HCT116 (cell line): ENCODE measurements around the gene TJP1. TPM values are rescaled to one million over a fixed set of nuclear protein-coding genes. Genes with fewer than 3 reads are reported as not detected.

Experiments used
- ATAC-seq: fragments of 200-7000 bp; cut with Tn5 transposase; 2 replicates; pipeline ENCODE4 v1.9.1; 2020; ENCODE audit warnings: mild to moderate bottlenecking, moderate library complexity
- BruUV-seq: library from RNA; stranded (reverse); fragments of 400-500 nt; replicated peaks from 2 replicates; lab custom pipeline; 2021; lab: Mats Ljungman, UMichigan
- CTCF ChIA-PET: fragments of 300-600 bp; sonication (Branson Sonifier 250); formaldehyde crosslinking; loops from one replicate; lab custom pipeline; 2021; ENCODE audit warnings: antibody characterized with exemption; lab: Charles Lee
- POLR2A ChIA-PET: fragments of 300-600, 350-600 bp; sonication (Branson Sonifier 250); formaldehyde crosslinking; loops from one replicate; lab custom pipeline; 2021; ENCODE audit warnings: antibody characterized with exemption; lab: Charles Lee
- RAD21 ChIA-PET, 2 experiments: fragments of 300-600 bp; sonication (Branson Sonifier 250); formaldehyde crosslinking; loops; one replicate each; lab custom pipeline; 2023; ENCODE audit warnings: low total read pairs in 2 of 2; ENCODE audit not compliant: uncharacterized antibody in 2 of 2, unreplicated experiment in 2 of 2, low non-redundant PET in 1 of 2; lab: Charles Lee
- DNase-seq: peaks from one replicate; pipeline ENCODE4 v3.0.0-alpha.2; 2010; ENCODE audit warnings: low read depth, low spot score
- H2AFZ ChIP-seq: fragments of 200-600 bp; shearing (Covaris generic), sonication (generic); 2 replicates; pipeline ENCODE4 v1.6.1; 2017; ENCODE audit warnings: low read depth, mixed run types, mixed read lengths, antibody characterized with exemption, low read length; ENCODE audit not compliant: poor library complexity, severe bottlenecking
- H3K27ac ChIP-seq: 2 replicates; pipeline ENCODE4 v1.5.1; 2012; ENCODE audit warnings: low read depth, low read length
- H3K27me3 ChIP-seq: fragments of 200-600 bp; sonication (generic); 2 replicates; pipeline ENCODE4 v1.6.1; 2016; ENCODE audit warnings: mixed run types, low read length, mixed read lengths; ENCODE audit not compliant: insufficient read depth
- H3K36me3 ChIP-seq, 2 experiments: fragments of 200-500 bp in 1 of 2; fragments of 200-600 bp in 1 of 2; sonication (Bioruptor generic) in 1 of 2; sonication (generic) in 1 of 2; 2 replicates each; pipeline versions ENCODE4 v1.5.1 to v1.6.1; 2014 to 2016; ENCODE audit warnings: low read length in 2 of 2, inconsistent platforms in 1 of 2, mixed read lengths in 1 of 2, mixed run types in 1 of 2; ENCODE audit not compliant: insufficient read depth in 2 of 2, control insufficient read depth in 1 of 2
- H3K4me1 ChIP-seq, 2 experiments: fragments of 200-600 bp in 1 of 2; sonication (generic) in 1 of 2; 2 replicates each; pipeline versions ENCODE4 v1.5.1 to v1.6.1; 2012 to 2017; ENCODE audit warnings: low read length in 2 of 2, inconsistent platforms in 1 of 2, mild to moderate bottlenecking in 1 of 2, mixed read lengths in 1 of 2, mixed run types in 1 of 2, moderate library complexity in 1 of 2; ENCODE audit not compliant: insufficient read depth in 2 of 2, control insufficient read depth in 1 of 2
- H3K4me2 ChIP-seq: fragments of 200-600 bp; sonication (generic); 2 replicates; pipeline ENCODE4 v1.6.1; 2017; ENCODE audit warnings: mixed run types, low read length, mixed read lengths
- H3K4me3 ChIP-seq, 2 experiments: fragments of 200-600 bp in 1 of 2; sonication (generic) in 1 of 2; replicated peaks in 1 of 2; 2 replicates each; pipeline ENCODE4 v1.5.1; 2011 to 2016; ENCODE audit warnings: low read length in 2 of 2, control low read depth in 1 of 2, low read depth in 1 of 2, mild to moderate bottlenecking in 1 of 2, mixed read lengths in 1 of 2, mixed run types in 1 of 2
- H3K79me2 ChIP-seq: fragments of 200-600 bp; sonication (generic); 2 replicates; pipeline ENCODE4 v1.6.1; 2017; ENCODE audit warnings: mild to moderate bottlenecking, mixed run types, low read length, moderate library complexity, mixed read lengths; ENCODE audit not compliant: insufficient read depth
- H3K9ac ChIP-seq: fragments of 200-600 bp; sonication (generic); 2 replicates; pipeline ENCODE4 v1.6.1; 2016; ENCODE audit warnings: low read length, mixed read lengths
- H3K9me2 ChIP-seq: fragments of 200-600 bp; sonication (generic), shearing (Covaris generic); 2 replicates; pipeline ENCODE4 v1.6.1; 2017; ENCODE audit warnings: mixed run types, mild to moderate bottlenecking, moderate library complexity; ENCODE audit not compliant: insufficient read depth
- H3K9me3 ChIP-seq, 2 experiments: fragments of 200-500 bp in 1 of 2; fragments of 200-600 bp in 1 of 2; sonication (Bioruptor generic) in 1 of 2; sonication (generic) in 1 of 2; 2 replicates each; pipeline ENCODE4 v1.6.1; 2014 to 2017; ENCODE audit warnings: low read length in 2 of 2, mixed read lengths in 2 of 2, inconsistent platforms in 1 of 2, low read depth in 1 of 2, mild to moderate bottlenecking in 1 of 2, mixed run types in 1 of 2, moderate library complexity in 1 of 2; ENCODE audit not compliant: control insufficient read depth in 1 of 2, insufficient read depth in 1 of 2
- H4K20me1 ChIP-seq: fragments of 200-600 bp; sonication (generic), shearing (Covaris generic); 2 replicates; pipeline ENCODE4 v1.6.1; 2017; ENCODE audit warnings: mixed run types, mild to moderate bottlenecking, moderate library complexity; ENCODE audit not compliant: insufficient read depth
- CBX3 ChIP-seq: IDR thresholded peaks from 2 replicates; pipeline ENCODE4 v1.6.1; 2012; ENCODE audit warnings: low read depth
- CEBPB ChIP-seq: IDR thresholded peaks from 2 replicates; pipeline ENCODE4 v1.6.1; 2012; ENCODE audit warnings: low read depth
- ELF1 ChIP-seq: IDR thresholded peaks from 2 replicates; pipeline ENCODE4 v1.6.1; 2012; ENCODE audit warnings: low read depth, borderline replicate concordance
- EZH2phosphoT487 ChIP-seq: fragments of 200-600 bp; IDR thresholded peaks from 2 replicates; pipeline ENCODE4 v1.6.1; 2018; ENCODE audit warnings: antibody characterized with exemption, borderline replicate concordance
- FOSL1 ChIP-seq: IDR thresholded peaks from 2 replicates; pipeline ENCODE4 v1.6.1; 2012; ENCODE audit warnings: low read depth
- JUND ChIP-seq: IDR thresholded peaks from 2 replicates; pipeline ENCODE4 v1.6.1; 2012
- POLR2A ChIP-seq: IDR thresholded peaks from 2 replicates; pipeline ENCODE4 v1.7.0; 2011; ENCODE audit warnings: borderline replicate concordance; ENCODE audit not compliant: insufficient read depth, insufficient read length; ENCODE audit errors: extremely low read depth
- POLR2AphosphoS5 ChIP-seq: IDR thresholded peaks from 2 replicates; pipeline ENCODE4 v1.6.1; 2011; ENCODE audit warnings: mild to moderate bottlenecking, low read depth, low read length, moderate library complexity
- SP1 ChIP-seq: IDR thresholded peaks from 2 replicates; pipeline ENCODE4 v1.6.1; 2012; ENCODE audit warnings: low read depth
- ZFX ChIP-seq: fragments of 450-650 bp; IDR thresholded peaks from 2 replicates; pipeline ENCODE4 v1.6.1; 2017
- intact Hi-C: fragments of 100-400 bp; cut with micrococcal nuclease; formaldehyde crosslinking; loops from 2 replicates; pipeline ENCODE4 v1.10.0; 2022
- total RNA-seq: library from RNA; stranded (reverse); gene quantifications from one replicate; pipeline ENCODE4 v1.2.1, GENCODE V29; 2021; ENCODE audit not compliant: unreplicated experiment
- TF ChIP-seq, protein P1 (sequence below), 3 experiments: fragments of 200-600 bp in 1 of 3; sonication (generic) in 1 of 3; IDR thresholded peaks in 2 of 3; conservative IDR thresholded peaks in 1 of 3; 2 replicates each; pipeline ENCODE4 v1.5.1; 2012 to 2017; ENCODE audit warnings: low read depth in 2 of 3, low read length in 2 of 3, antibody characterized with exemption in 1 of 3, borderline replicate concordance in 1 of 3, control low read depth in 1 of 3, mild to moderate bottlenecking in 1 of 3, mixed read lengths in 1 of 3, mixed run types in 1 of 3, moderate library complexity in 1 of 3; ENCODE audit not compliant: insufficient read depth in 1 of 3
- TF ChIP-seq, protein P2 (sequence below): IDR thresholded peaks from 2 replicates; pipeline ENCODE4 v1.6.1; 2011; ENCODE audit warnings: mild to moderate bottlenecking, low read length, moderate library complexity; ENCODE audit not compliant: insufficient replicate concordance; ENCODE audit errors: extremely low read depth

Gene TJP1
- total RNA-seq, 1 experiment from 2014 or later, result 83.6 TPM

DNA sequence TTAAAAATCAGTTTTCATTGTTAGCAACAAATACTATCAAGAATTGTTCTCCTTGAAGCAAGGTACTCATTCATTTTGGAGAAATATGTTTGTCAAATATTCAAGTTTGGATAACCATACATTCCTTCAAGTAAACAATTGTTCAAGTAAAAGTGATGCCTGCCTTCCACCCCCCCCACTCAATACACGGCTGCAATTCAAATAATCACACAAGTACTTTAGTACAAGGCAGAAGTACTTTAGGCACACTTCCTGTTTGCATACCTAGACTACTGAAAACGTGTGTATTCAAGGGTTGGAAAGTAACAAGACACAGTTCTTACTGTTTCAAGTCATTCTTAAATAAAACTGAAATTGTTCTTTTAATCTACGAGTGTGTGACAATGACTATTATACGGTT, 45.4 kb downstream of the TJP1 start (continued):
- TF ChIP-seq SP1, result no peak

DNA sequence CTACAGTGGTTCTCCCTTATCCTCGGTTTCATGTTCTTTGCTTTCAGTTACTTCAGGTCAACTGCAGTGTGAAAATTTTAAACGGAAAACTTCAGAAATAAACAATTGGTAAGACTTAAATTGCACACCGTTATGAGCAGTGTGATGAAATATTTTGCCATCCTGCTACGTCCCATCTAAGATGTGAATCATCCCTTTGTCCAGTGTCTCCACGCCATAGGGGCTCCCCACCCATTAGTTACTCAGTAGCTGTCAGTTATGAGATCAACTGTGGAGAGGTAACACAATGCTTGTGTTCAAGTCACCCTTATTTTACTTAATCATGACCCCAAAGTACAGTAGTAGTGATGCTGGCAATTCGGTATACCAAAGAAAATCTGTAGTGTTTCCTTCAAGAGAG, 47.4 kb downstream of the TJP1 start:
- H3K79me2 ChIP-seq, result peaks cover 77% of the 10 kb centered on the region
- ChIA-PET RAD21 (no interaction called here), CTCF (no interaction called here), POLR2A (no interaction called here)
- H3K36me3 ChIP-seq, result peaks cover under 1 to 5% of the 10 kb centered on the region in 2 experiments; a peak in 3 of 4 replicates
- H3K27ac ChIP-seq, result no peak overlapping the region
- no peak overlapping the region for H3K4me3 ChIP-seq
- no peaks in the 10 kb centered on the region for H3K27me3 ChIP-seq
- H3K4me1 ChIP-seq, result peaks cover 3 to 26% of the 10 kb centered on the region in 2 experiments; a peak in 3 of 4 replicates
- peak; percentile 54 for DNase-seq
- H2AFZ ChIP-seq, result no peak overlapping the region
- no peaks in the 10 kb centered on the region for H3K9me3 ChIP-seq
- no TSS peak for BruUV-seq
- peaks cover 8% of the 10 kb centered on the region; the same call in 1 of the 2 replicates for H4K20me1 ChIP-seq
- peak overlapping the region; percentile 4 for H3K4me2 ChIP-seq
- H3K9me2 ChIP-seq, result no peaks in the 10 kb centered on the region
- intact Hi-C loops, result loop anchor here (1.0 kb wide), 1 partner anchor 46 kb away; no protein-coding TSS in a partner anchor
- ATAC-seq, result peak; percentile 79
- TF ChIP-seq CBX3 (no peak), POLR2A (no peak), SP1 (peak; percentile 38; the same call in 1 of the 2 replicates), ELF1 (no peak), CEBPB (peak; percentile 67), ZFX (no peak), POLR2AphosphoS5 (0 out of 2 replicates have a peak, but pooled peaks have one; percentile 18), FOSL1 (no peak), JUND (peak; percentile 30; the same call in 1 of the 2 replicates), EZH2phosphoT487 (no peak)
- TF ChIP-seq, protein P1, sequence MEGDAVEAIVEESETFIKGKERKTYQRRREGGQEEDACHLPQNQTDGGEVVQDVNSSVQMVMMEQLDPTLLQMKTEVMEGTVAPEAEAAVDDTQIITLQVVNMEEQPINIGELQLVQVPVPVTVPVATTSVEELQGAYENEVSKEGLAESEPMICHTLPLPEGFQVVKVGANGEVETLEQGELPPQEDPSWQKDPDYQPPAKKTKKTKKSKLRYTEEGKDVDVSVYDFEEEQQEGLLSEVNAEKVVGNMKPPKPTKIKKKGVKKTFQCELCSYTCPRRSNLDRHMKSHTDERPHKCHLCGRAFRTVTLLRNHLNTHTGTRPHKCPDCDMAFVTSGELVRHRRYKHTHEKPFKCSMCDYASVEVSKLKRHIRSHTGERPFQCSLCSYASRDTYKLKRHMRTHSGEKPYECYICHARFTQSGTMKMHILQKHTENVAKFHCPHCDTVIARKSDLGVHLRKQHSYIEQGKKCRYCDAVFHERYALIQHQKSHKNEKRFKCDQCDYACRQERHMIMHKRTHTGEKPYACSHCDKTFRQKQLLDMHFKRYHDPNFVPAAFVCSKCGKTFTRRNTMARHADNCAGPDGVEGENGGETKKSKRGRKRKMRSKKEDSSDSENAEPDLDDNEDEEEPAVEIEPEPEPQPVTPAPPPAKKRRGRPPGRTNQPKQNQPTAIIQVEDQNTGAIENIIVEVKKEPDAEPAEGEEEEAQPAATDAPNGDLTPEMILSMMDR (IDR thresholded peaks at IDR 0.05 in 2 of 3, conservative IDR thresholded peaks at IDR 0.05 in 1 of 3; ENCODE audit: borderline replicate concordance in 1 of 3, insufficient read depth in 1 of 3, low read depth in 2 of 3, low read length in 2 of 3), result no peak
- TF ChIP-seq, protein P2, sequence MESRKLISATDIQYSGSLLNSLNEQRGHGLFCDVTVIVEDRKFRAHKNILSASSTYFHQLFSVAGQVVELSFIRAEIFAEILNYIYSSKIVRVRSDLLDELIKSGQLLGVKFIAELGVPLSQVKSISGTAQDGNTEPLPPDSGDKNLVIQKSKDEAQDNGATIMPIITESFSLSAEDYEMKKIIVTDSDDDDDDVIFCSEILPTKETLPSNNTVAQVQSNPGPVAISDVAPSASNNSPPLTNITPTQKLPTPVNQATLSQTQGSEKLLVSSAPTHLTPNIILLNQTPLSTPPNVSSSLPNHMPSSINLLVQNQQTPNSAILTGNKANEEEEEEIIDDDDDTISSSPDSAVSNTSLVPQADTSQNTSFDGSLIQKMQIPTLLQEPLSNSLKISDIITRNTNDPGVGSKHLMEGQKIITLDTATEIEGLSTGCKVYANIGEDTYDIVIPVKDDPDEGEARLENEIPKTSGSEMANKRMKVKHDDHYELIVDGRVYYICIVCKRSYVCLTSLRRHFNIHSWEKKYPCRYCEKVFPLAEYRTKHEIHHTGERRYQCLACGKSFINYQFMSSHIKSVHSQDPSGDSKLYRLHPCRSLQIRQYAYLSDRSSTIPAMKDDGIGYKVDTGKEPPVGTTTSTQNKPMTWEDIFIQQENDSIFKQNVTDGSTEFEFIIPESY, result no peak
- H3K9ac ChIP-seq, result no peak overlapping the region
